Measurements from ENCODE around the gene PPIC.
A peak's percentile ranks its signal among the peaks of the same experiment; 100 is the strongest.

Gene PPIC

GRCh38 chr5:123035918-123036390, 571 bp downstream of the PPIC start:
- peaks cover 84% of the 10 kb centered on the region for H3K27me3 Mint-ChIP-seq
- peak in 1 of 2 donors; percentile 8 for DNase-seq
- peak; percentile 41 for ATAC-seq
- no peak overlapping the region for H3K27ac Mint-ChIP-seq
- no peaks in the 10 kb centered on the region for H3K9me3 Mint-ChIP-seq
- peaks cover 14% of the 10 kb centered on the region for H3K4me1 Mint-ChIP-seq
- peak overlapping the region; percentile 67 to 80 for H3K4me3 Mint-ChIP-seq

- H3K4me1 Mint-ChIP-seq: peaks cover 14% of the 10 kb centered on the region
- peaks cover 89% of the 10 kb centered on the region for H3K27me3 Mint-ChIP-seq
- no peaks in the 10 kb centered on the region for H3K9me3 Mint-ChIP-seq
- peak; percentile 50 for ATAC-seq
- no peak overlapping the region for H3K27ac Mint-ChIP-seq
- peak; percentile 8 to 11 for DNase-seq
- H3K4me3 Mint-ChIP-seq: peak overlapping the region; percentile 67 to 80
Measured at GRCh38 chr5:123035360-123035917, 1.1 kb downstream of the PPIC start.

GRCh38 chr5:123033157-123033671, 3.3 kb downstream of the PPIC start:
- Mint-ChIP-seq H3K4me3 (no peak overlapping the region), H3K27me3 (peaks cover 84% of the 10 kb centered on the region), H3K27ac (peak overlapping the region in 1 of 2 donors; percentile 36), H3K9me3 (no peaks in the 10 kb centered on the region), H3K4me1 (peaks cover 14% of the 10 kb centered on the region)
- no peak for DNase-seq
- no peak for ATAC-seq

GRCh38 chr5:123028222-123028621, 8.3 kb downstream of the PPIC start:
- ATAC-seq (no peak), DNase-seq (no peak)
- no peaks in the 10 kb centered on the region for H3K9me3 Mint-ChIP-seq

GRCh38 chr5:123014689-123015088, 21.8 kb downstream of the PPIC start:
- DNase-seq (no peak), ATAC-seq (no peak)
- peaks cover 8% of the 10 kb centered on the region for H3K4me1 Mint-ChIP-seq
- no peaks in the 10 kb centered on the region for H3K27me3 Mint-ChIP-seq
- H3K4me3 Mint-ChIP-seq: no peak overlapping the region
- H3K9me3 Mint-ChIP-seq: no peaks in the 10 kb centered on the region
- H3K27ac Mint-ChIP-seq: no peak overlapping the region

More at GRCh38 chr5:123028222-123028621, 8.3 kb downstream of the PPIC start:
- Mint-ChIP-seq H3K27me3 (peaks cover 40% of the 10 kb centered on the region), H3K4me3 (no peak overlapping the region), H3K4me1 (no peaks in the 10 kb centered on the region), H3K27ac (no peak overlapping the region)

- Mint-ChIP-seq H3K27ac (no peak overlapping the region), H3K4me1 (peaks cover 8% of the 10 kb centered on the region), H3K4me3 (no peak overlapping the region), H3K27me3 (no peaks in the 10 kb centered on the region), H3K9me3 (no peaks in the 10 kb centered on the region)
- no peak for ATAC-seq
- DNase-seq: no peak
Measured at GRCh38 chr5:123012321-123012720, 24.2 kb downstream of the PPIC start.

- DNase-seq: no peak
- Mint-ChIP-seq H3K4me1 (no peaks in the 10 kb centered on the region), H3K27me3 (no peaks in the 10 kb centered on the region), H3K4me3 (no peak overlapping the region), H3K27ac (peak overlapping the region in 1 of 2 donors; percentile 24), H3K9me3 (no peaks in the 10 kb centered on the region)
- no peak for ATAC-seq
Measured at GRCh38 chr5:123007754-123008153, 28.8 kb downstream of the PPIC start.

GRCh38 chr5:123007182-123007581, 29.3 kb downstream of the PPIC start:
- Mint-ChIP-seq H3K4me1 (no peaks in the 10 kb centered on the region), H3K9me3 (no peaks in the 10 kb centered on the region), H3K27me3 (no peaks in the 10 kb centered on the region), H3K27ac (no peak overlapping the region), H3K4me3 (no peak overlapping the region)
- DNase-seq: no peak
- ATAC-seq: no peak

GRCh38 chr5:123001808-123002207, 34.7 kb downstream of the PPIC start:
- no peak for DNase-seq
- no peak overlapping the region for H3K4me3 Mint-ChIP-seq
- ATAC-seq: no peak
- H3K27ac Mint-ChIP-seq: no peak overlapping the region
- H3K9me3 Mint-ChIP-seq: no peaks in the 10 kb centered on the region
- no peaks in the 10 kb centered on the region for H3K27me3 Mint-ChIP-seq
- H3K4me1 Mint-ChIP-seq: no peaks in the 10 kb centered on the region

GRCh38 chr5:123000731-123001130, 35.8 kb downstream of the PPIC start:
- no peak overlapping the region for H3K4me3 Mint-ChIP-seq
- H3K4me1 Mint-ChIP-seq: no peaks in the 10 kb centered on the region
- H3K27me3 Mint-ChIP-seq: no peaks in the 10 kb centered on the region
- ATAC-seq: no peak
- DNase-seq: no peak
- no peaks in the 10 kb centered on the region for H3K9me3 Mint-ChIP-seq
- H3K27ac Mint-ChIP-seq: no peak overlapping the region

GRCh38 chr5:122999947-123000563, 36.5 kb downstream of the PPIC start:
- Mint-ChIP-seq H3K4me3 (no peak overlapping the region), H3K27ac (no peak overlapping the region), H3K9me3 (no peaks in the 10 kb centered on the region), H3K27me3 (no peaks in the 10 kb centered on the region), H3K4me1 (no peaks in the 10 kb centered on the region)
- peak; percentile 13 to 44 for DNase-seq
- ATAC-seq: peak; percentile 49

- no peak for DNase-seq
- no peak overlapping the region for H3K27ac Mint-ChIP-seq
Measured at GRCh38 chr5:122997294-122997693, 39.2 kb downstream of the PPIC start.

GRCh38 chr5:122996091-122996490, 40.4 kb downstream of the PPIC start:
- ATAC-seq: no peak
- H3K4me3 Mint-ChIP-seq: no peak overlapping the region
- no peak for DNase-seq
- no peaks in the 10 kb centered on the region for H3K4me1 Mint-ChIP-seq
- no peaks in the 10 kb centered on the region for H3K9me3 Mint-ChIP-seq
- no peaks in the 10 kb centered on the region for H3K27me3 Mint-ChIP-seq
- no peak overlapping the region for H3K27ac Mint-ChIP-seq

More at GRCh38 chr5:122997294-122997693, 39.2 kb downstream of the PPIC start:
- no peak overlapping the region for H3K4me3 Mint-ChIP-seq
- ATAC-seq: no peak
- no peaks in the 10 kb centered on the region for H3K9me3 Mint-ChIP-seq
- H3K27me3 Mint-ChIP-seq: no peaks in the 10 kb centered on the region
- H3K4me1 Mint-ChIP-seq: no peaks in the 10 kb centered on the region

- Mint-ChIP-seq H3K4me3 (no peak overlapping the region), H3K4me1 (no peaks in the 10 kb centered on the region), H3K9me3 (no peaks in the 10 kb centered on the region), H3K27ac (no peak overlapping the region), H3K27me3 (no peaks in the 10 kb centered on the region)
- ATAC-seq: no peak
- DNase-seq: no peak
Measured at GRCh38 chr5:122985954-122986721, 50.4 kb downstream of the PPIC start.

- Mint-ChIP-seq H3K4me1 (no peaks in the 10 kb centered on the region), H3K27ac (no peak overlapping the region), H3K27me3 (no peaks in the 10 kb centered on the region), H3K9me3 (no peaks in the 10 kb centered on the region), H3K4me3 (no peak overlapping the region)
- ATAC-seq (no peak), DNase-seq (no peak)
Measured at GRCh38 chr5:122985006-122985700, 51.4 kb downstream of the PPIC start.

Measured in stimulated activated naive CD8-positive, alpha-beta T cell treated with anti-CD3 and anti-CD28 coated beads, Interleukin-15, amount 100 ng/mL, for 72 hours (primary cell).